ENCODE measurements around the gene PTMS.

Gene PTMS

GRCh38 chr12:6768437-6768914 lies 2.3 kb downstream of the PTMS start:
- Histone ChIP-seq H3K9ac (ENCODE audit: low read depth, low read length) (no peak overlapping the region), H3K36me3 (ENCODE audit: control insufficient read depth, insufficient read depth, low read length) (peaks cover 14% of the 10 kb centered on the region), H3K27me3 (ENCODE audit: control insufficient read depth, insufficient read depth, low read length) (peaks cover 27% of the 10 kb centered on the region), H3K4me3 (ENCODE audit: low read depth, low read length) (peak overlapping the region; percentile 76), H3K4me1 (ENCODE audit: control insufficient read depth, insufficient read depth, low read length) (peaks cover 22% of the 10 kb centered on the region), H3K9me3 (ENCODE audit: control insufficient read depth, insufficient read depth, low read length) (no peaks in the 10 kb centered on the region)

- Histone ChIP-seq H3K27me3 (ENCODE audit: control insufficient read depth, insufficient read depth, low read length) (peaks cover 27% of the 10 kb centered on the region), H3K9ac (ENCODE audit: low read depth, low read length) (no peak overlapping the region), H3K4me1 (ENCODE audit: control insufficient read depth, insufficient read depth, low read length) (peaks cover 18% of the 10 kb centered on the region), H3K4me3 (ENCODE audit: low read depth, low read length) (peak overlapping the region; percentile 76), H3K9me3 (ENCODE audit: control insufficient read depth, insufficient read depth, low read length) (no peaks in the 10 kb centered on the region), H3K36me3 (ENCODE audit: control insufficient read depth, insufficient read depth, low read length) (peaks cover 14% of the 10 kb centered on the region)
These were observed 2.8 kb downstream of the PTMS start for GRCh38 chr12:6768990-6769389.

- Histone ChIP-seq H3K4me1 (ENCODE audit: control insufficient read depth, insufficient read depth, low read length) (peaks cover 20% of the 10 kb centered on the region), H3K9ac (ENCODE audit: low read depth, low read length) (no peak overlapping the region), H3K36me3 (ENCODE audit: control insufficient read depth, insufficient read depth, low read length) (peaks cover 14% of the 10 kb centered on the region), H3K9me3 (ENCODE audit: control insufficient read depth, insufficient read depth, low read length) (no peaks in the 10 kb centered on the region), H3K4me3 (ENCODE audit: low read depth, low read length) (peak overlapping the region; percentile 20), H3K27me3 (ENCODE audit: control insufficient read depth, insufficient read depth, low read length) (peaks cover 34% of the 10 kb centered on the region)
These were observed 3.5 kb downstream of the PTMS start for GRCh38 chr12:6769666-6770065.

GRCh38 chr12:6770094-6770493 lies 3.9 kb downstream of the PTMS start:
- Histone ChIP-seq H3K9me3 (ENCODE audit: control insufficient read depth, insufficient read depth, low read length) (no peaks in the 10 kb centered on the region), H3K4me1 (ENCODE audit: control insufficient read depth, insufficient read depth, low read length) (peaks cover 16% of the 10 kb centered on the region), H3K4me3 (ENCODE audit: low read depth, low read length) (no peak overlapping the region), H3K27me3 (ENCODE audit: control insufficient read depth, insufficient read depth, low read length) (peaks cover 38% of the 10 kb centered on the region), H3K36me3 (ENCODE audit: control insufficient read depth, insufficient read depth, low read length) (peaks cover 14% of the 10 kb centered on the region), H3K9ac (ENCODE audit: low read depth, low read length) (no peak overlapping the region)

GRCh38 chr12:6770600-6770999 lies 4.4 kb downstream of the PTMS start:
- no peak overlapping the region for H3K4me3 ChIP-seq (ENCODE audit: low read depth, low read length)
- peaks cover 43% of the 10 kb centered on the region for H3K27me3 ChIP-seq (ENCODE audit: control insufficient read depth, insufficient read depth, low read length)
- peaks cover 14% of the 10 kb centered on the region for H3K36me3 ChIP-seq (ENCODE audit: control insufficient read depth, insufficient read depth, low read length)
- H3K9ac ChIP-seq (ENCODE audit: low read depth, low read length): no peak overlapping the region
- H3K4me1 ChIP-seq (ENCODE audit: control insufficient read depth, insufficient read depth, low read length): peaks cover 15% of the 10 kb centered on the region
- no peaks in the 10 kb centered on the region for H3K9me3 ChIP-seq (ENCODE audit: control insufficient read depth, insufficient read depth, low read length)

GRCh38 chr12:6771091-6771495 lies 4.9 kb downstream of the PTMS start:
- Histone ChIP-seq H3K4me3 (ENCODE audit: low read depth, low read length) (no peak overlapping the region), H3K36me3 (ENCODE audit: control insufficient read depth, insufficient read depth, low read length) (peaks cover 14% of the 10 kb centered on the region), H3K4me1 (ENCODE audit: control insufficient read depth, insufficient read depth, low read length) (peaks cover 15% of the 10 kb centered on the region), H3K9ac (ENCODE audit: low read depth, low read length) (no peak overlapping the region), H3K27me3 (ENCODE audit: control insufficient read depth, insufficient read depth, low read length) (peaks cover 46% of the 10 kb centered on the region), H3K9me3 (ENCODE audit: control insufficient read depth, insufficient read depth, low read length) (no peaks in the 10 kb centered on the region)

GRCh38 chr12:6771509-6772330 lies 5.6 kb downstream of the PTMS start:
- Histone ChIP-seq H3K27me3 (ENCODE audit: control insufficient read depth, insufficient read depth, low read length) (peaks cover 52% of the 10 kb centered on the region), H3K9me3 (ENCODE audit: control insufficient read depth, insufficient read depth, low read length) (no peaks in the 10 kb centered on the region), H3K4me1 (ENCODE audit: control insufficient read depth, insufficient read depth, low read length) (peaks cover 15% of the 10 kb centered on the region), H3K36me3 (ENCODE audit: control insufficient read depth, insufficient read depth, low read length) (peaks cover 14% of the 10 kb centered on the region), H3K9ac (ENCODE audit: low read depth, low read length) (no peak overlapping the region), H3K4me3 (ENCODE audit: low read depth, low read length) (no peak overlapping the region)

GRCh38 chr12:6772331-6772695 lies 6.2 kb downstream of the PTMS start, which contains the start of gene LAG3:
Gene LAG3 (plus strand): TSS chr12:6772520. CDS start chr12:6772853, 333 bp downstream.
- Histone ChIP-seq H3K27me3 (ENCODE audit: control insufficient read depth, insufficient read depth, low read length) (peaks cover 57% of the 10 kb centered on the region), H3K9ac (ENCODE audit: low read depth, low read length) (no peak within 1 kb of the TSS), H3K36me3 (ENCODE audit: control insufficient read depth, insufficient read depth, low read length) (peaks cover 14% of the 10 kb centered on the region), H3K4me3 (ENCODE audit: low read depth, low read length) (peak within 1 kb of the TSS; percentile 53), H3K4me1 (ENCODE audit: control insufficient read depth, insufficient read depth, low read length) (peaks cover 15% of the 10 kb centered on the region), H3K9me3 (ENCODE audit: control insufficient read depth, insufficient read depth, low read length) (no peaks in the 10 kb centered on the region)

GRCh38 chr12:6772726-6773589 lies 6.8 kb downstream of the PTMS start:
- H3K9ac ChIP-seq (ENCODE audit: low read depth, low read length): no peak overlapping the region
- H3K9me3 ChIP-seq (ENCODE audit: control insufficient read depth, insufficient read depth, low read length): no peaks in the 10 kb centered on the region
- H3K4me3 ChIP-seq (ENCODE audit: low read depth, low read length): peak overlapping the region; percentile 53
- H3K4me1 ChIP-seq (ENCODE audit: control insufficient read depth, insufficient read depth, low read length): peaks cover 15% of the 10 kb centered on the region
- peaks cover 58% of the 10 kb centered on the region for H3K27me3 ChIP-seq (ENCODE audit: control insufficient read depth, insufficient read depth, low read length)
- peaks cover 14% of the 10 kb centered on the region for H3K36me3 ChIP-seq (ENCODE audit: control insufficient read depth, insufficient read depth, low read length)

GRCh38 chr12:6773590-6774351 lies 7.6 kb downstream of the PTMS start:
- peak overlapping the region; percentile 53 for H3K4me3 ChIP-seq (ENCODE audit: low read depth, low read length)
- H3K9ac ChIP-seq (ENCODE audit: low read depth, low read length): no peak overlapping the region

GRCh38 chr12:6774499-6775062 lies 8.4 kb downstream of the PTMS start:
- Histone ChIP-seq H3K27me3 (ENCODE audit: control insufficient read depth, insufficient read depth, low read length) (peaks cover 63% of the 10 kb centered on the region), H3K36me3 (ENCODE audit: control insufficient read depth, insufficient read depth, low read length) (peaks cover 12% of the 10 kb centered on the region), H3K9ac (ENCODE audit: low read depth, low read length) (no peak overlapping the region), H3K4me3 (ENCODE audit: low read depth, low read length) (no peak overlapping the region), H3K4me1 (ENCODE audit: control insufficient read depth, insufficient read depth, low read length) (peaks cover 12% of the 10 kb centered on the region), H3K9me3 (ENCODE audit: control insufficient read depth, insufficient read depth, low read length) (no peaks in the 10 kb centered on the region)

More at GRCh38 chr12:6773590-6774351, 7.6 kb downstream of the PTMS start:
- Histone ChIP-seq H3K27me3 (ENCODE audit: control insufficient read depth, insufficient read depth, low read length) (peaks cover 63% of the 10 kb centered on the region), H3K4me1 (ENCODE audit: control insufficient read depth, insufficient read depth, low read length) (peaks cover 16% of the 10 kb centered on the region), H3K9me3 (ENCODE audit: control insufficient read depth, insufficient read depth, low read length) (no peaks in the 10 kb centered on the region), H3K36me3 (ENCODE audit: control insufficient read depth, insufficient read depth, low read length) (peaks cover 14% of the 10 kb centered on the region)

All from iPS-15b (cell line).